Gastrocnemius medialis (tissue), 4 donors: Measurements from ENCODE around the gene C11orf91. TPM values are rescaled to one million over a fixed set of nuclear protein-coding genes. Genes with fewer than 3 reads are reported as not detected.

Experiments
- ATAC-seq, 2 donors: fragments of 150-250 bp; one replicate each; pipeline ENCODE4 v1.9.1; 2016
- DNase-seq, 2 donors: peaks; one replicate each; pipeline ENCODE4 v3.0.0-alpha.2; 2019
- H3K27ac ChIP-seq, 4 donors: fragments of 200-600 bp; sonication (generic); 1 replicate in 1 of 4; 2 replicates in 3 of 4; pipeline ENCODE4 v1.5.1; 2016 to 2018; ENCODE audit warnings: mild to moderate bottlenecking in 2 of 4, moderate library complexity in 1 of 4
- H3K27me3 ChIP-seq, 3 donors: fragments of 200-600 bp; sonication (generic) in 2 of 3; 1 replicate in 1 of 3; 2 replicates in 2 of 3; pipeline versions ENCODE4 v1.5.1 to v1.6.0; 2016 to 2019; ENCODE audit warnings: mild to moderate bottlenecking in 1 of 3, moderate library complexity in 1 of 3
- H3K36me3 ChIP-seq, 2 donors: fragments of 200-600 bp; sonication (generic) in 1 of 2; one replicate each; pipeline ENCODE4 v1.5.1; 2017 to 2018
- H3K4me1 ChIP-seq, 2 donors: fragments of 200-600 bp; sonication (generic) in 1 of 2; one replicate each; pipeline ENCODE4 v1.5.1; 2016 to 2017; ENCODE audit warnings: mild to moderate bottlenecking in 2 of 2
- H3K4me3 ChIP-seq, 4 donors: fragments of 200-600 bp; sonication (generic) in 3 of 4; 1 replicate in 1 of 4; 2 replicates in 3 of 4; pipeline ENCODE4 v1.5.1; 2016 to 2019; ENCODE audit warnings: mild to moderate bottlenecking in 2 of 4
- H3K9me3 ChIP-seq, 3 donors: fragments of 200-600 bp; sonication (generic) in 2 of 3; 1 replicate in 1 of 3; 2 replicates in 2 of 3; pipeline ENCODE4 v1.5.1; 2016 to 2019
- CTCF ChIP-seq, 5 experiments: fragments of 450-650 bp in 3 of 5; fragments of 200-600 bp in 2 of 5; sonication (generic) in 2 of 5; IDR thresholded peaks in 4 of 5; conservative IDR thresholded peaks in 1 of 5; 1 replicate in 4 of 5; 2 replicates in 1 of 5; pipeline ENCODE4 v1.5.1; 2016 to 2019; ENCODE audit warnings: antibody characterized with exemption in 5 of 5, mild to moderate bottlenecking in 3 of 5, moderate library complexity in 3 of 5
- POLR2A ChIP-seq, 2 donors: fragments of 450-650 bp; IDR thresholded peaks; one replicate each; pipeline ENCODE4 v1.6.1; 2017; ENCODE audit warnings: antibody characterized with exemption in 2 of 2, mild to moderate bottlenecking in 2 of 2, moderate library complexity in 2 of 2
- in situ Hi-C, 4 donors: fragments of 200-750 bp; cut with MboI; loops; one replicate each; pipeline versions ENCODE4 v1.15.0 to v1.8.0; 2017; ENCODE audit warnings: low sequenced_read_pairs in 4 of 4
- intact Hi-C: fragments of 100-400 bp; cut with DNase I; formaldehyde crosslinking; loops from one replicate; pipeline ENCODE4 v1.15.1; 2023; ENCODE audit warnings: low total_unique reads
- total RNA-seq, 4 donors: library from RNA; depleted of rRNA; stranded (reverse); fragments of >200 nt; gene quantifications; one replicate each; pipeline versions ENCODE4 v1.1.0 to v1.2.3, GENCODE V29; 2016

Gene C11orf91
- total RNA-seq, 4 donors from 2014 or later = not detected

GRCh38 chr11:33716243-33716642 is 15.6 kb upstream of the C11orf91 start:
- TF ChIP-seq CTCF (IDR thresholded peaks at IDR 0.05 in 4 of 5, conservative IDR thresholded peaks at IDR 0.05 in 1 of 5) = peak in 4 of 5 experiments; percentile 37 to 60 (median 45)
- TF ChIP-seq POLR2A (IDR thresholded peaks at IDR 0.05) = no peak
- DNase-seq (no peak), ATAC-seq (peak; percentile 27 to 42)
- H3K27me3 ChIP-seq = no peaks in the 10 kb centered on the region
- H3K4me3 ChIP-seq = no peak overlapping the region
- H3K36me3 ChIP-seq = peaks cover 0 to 75% of the 10 kb centered on the region in 2 donors
- in situ Hi-C loops = no loop called here
- H3K9me3 ChIP-seq = no peaks in the 10 kb centered on the region
- intact Hi-C loops = loop anchor here (2.0 kb wide), 1 partner anchor 21 kb away; the partner anchor contains the start of gene CD59
- peak overlapping the region; percentile 67 to 99 (median 92) for H3K27ac ChIP-seq
- peaks cover 52 to 65% of the 10 kb centered on the region in 2 donors for H3K4me1 ChIP-seq

GRCh38 chr11:33713856-33714398 is 13.3 kb upstream of the C11orf91 start:
- Histone ChIP-seq H3K36me3 (peaks cover 2 to 79% of the 10 kb centered on the region in 2 donors), H3K27me3 (no peaks in the 10 kb centered on the region), H3K4me3 (no peak overlapping the region), H3K27ac (peak overlapping the region; percentile 67 to 99 (median 92)), H3K4me1 (peaks cover 36 to 53% of the 10 kb centered on the region in 2 donors), H3K9me3 (no peaks in the 10 kb centered on the region)
- intact Hi-C loops = no loop called here
- DNase-seq (no peak), ATAC-seq (no peak)
- in situ Hi-C loops = no loop called here
- TF ChIP-seq CTCF (IDR thresholded peaks at IDR 0.05 in 4 of 5, conservative IDR thresholded peaks at IDR 0.05 in 1 of 5) = no peak
- TF ChIP-seq POLR2A (IDR thresholded peaks at IDR 0.05) = no peak

GRCh38 chr11:33713151-33713855 is 12.7 kb upstream of the C11orf91 start:
- Histone ChIP-seq H3K27ac (peak overlapping the region; percentile 67 to 99 (median 92)), H3K4me3 (no peak overlapping the region), H3K4me1 (peaks cover 36 to 53% of the 10 kb centered on the region in 2 donors), H3K27me3 (no peaks in the 10 kb centered on the region), H3K9me3 (no peaks in the 10 kb centered on the region), H3K36me3 (peaks cover 2 to 84% of the 10 kb centered on the region in 2 donors)
- ATAC-seq (no peak), DNase-seq (no peak)
- TF ChIP-seq CTCF (IDR thresholded peaks at IDR 0.05 in 4 of 5, conservative IDR thresholded peaks at IDR 0.05 in 1 of 5) (no peak), POLR2A (IDR thresholded peaks at IDR 0.05) (no peak)
- in situ Hi-C loops = no loop called here
- intact Hi-C loops = no loop called here

GRCh38 chr11:33712436-33712835 is 11.8 kb upstream of the C11orf91 start:
- intact Hi-C loops = no loop called here
- TF ChIP-seq POLR2A (IDR thresholded peaks at IDR 0.05) (no peak), CTCF (IDR thresholded peaks at IDR 0.05 in 4 of 5, conservative IDR thresholded peaks at IDR 0.05 in 1 of 5) (no peak)
- ATAC-seq (no peak), DNase-seq (no peak)
- Histone ChIP-seq H3K27ac (peak overlapping the region in 3 of 4 donors; percentile 92 to 99 (median 92)), H3K4me1 (peaks cover 36 to 52% of the 10 kb centered on the region in 2 donors), H3K9me3 (no peaks in the 10 kb centered on the region), H3K27me3 (no peaks in the 10 kb centered on the region), H3K4me3 (no peak overlapping the region), H3K36me3 (peaks cover 2 to 78% of the 10 kb centered on the region in 2 donors)
- in situ Hi-C loops = no loop called here
